ENCODE measurements around the gene CACNA1I. TPM values are rescaled to one million over a fixed set of nuclear protein-coding genes. Genes with fewer than 3 reads are reported as not detected.

Gene CACNA1I
- polyA plus RNA-seq, 3 donors, result 0.09 to 0.10 (median 0.09) TPM

DNA sequence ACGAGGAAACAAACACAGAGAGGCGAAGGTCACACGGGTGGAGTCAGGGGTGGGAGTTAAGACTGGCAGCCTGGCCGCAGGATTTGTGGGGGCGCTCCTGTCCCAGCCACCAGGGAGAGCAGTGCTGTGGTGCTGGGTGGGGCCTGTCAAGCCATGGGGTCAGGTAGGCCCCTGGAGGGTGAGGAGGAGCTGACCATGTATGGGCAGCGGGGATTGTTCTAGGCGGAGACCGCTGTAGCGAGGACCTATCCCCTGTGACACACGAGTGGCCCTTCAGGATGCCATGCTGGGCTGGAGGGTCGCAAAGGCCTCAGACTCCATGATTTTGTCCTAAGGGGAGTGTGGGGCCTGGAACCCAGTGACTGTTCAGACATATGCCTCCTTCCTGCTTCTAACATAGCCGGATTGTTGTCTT, 36.5 kb upstream of the CACNA1I start:
- DNase-seq (ENCODE audit: extremely low read depth in 1 of 11, low read depth in 9 of 11, low spot score in 4 of 11), result no peak

DNA sequence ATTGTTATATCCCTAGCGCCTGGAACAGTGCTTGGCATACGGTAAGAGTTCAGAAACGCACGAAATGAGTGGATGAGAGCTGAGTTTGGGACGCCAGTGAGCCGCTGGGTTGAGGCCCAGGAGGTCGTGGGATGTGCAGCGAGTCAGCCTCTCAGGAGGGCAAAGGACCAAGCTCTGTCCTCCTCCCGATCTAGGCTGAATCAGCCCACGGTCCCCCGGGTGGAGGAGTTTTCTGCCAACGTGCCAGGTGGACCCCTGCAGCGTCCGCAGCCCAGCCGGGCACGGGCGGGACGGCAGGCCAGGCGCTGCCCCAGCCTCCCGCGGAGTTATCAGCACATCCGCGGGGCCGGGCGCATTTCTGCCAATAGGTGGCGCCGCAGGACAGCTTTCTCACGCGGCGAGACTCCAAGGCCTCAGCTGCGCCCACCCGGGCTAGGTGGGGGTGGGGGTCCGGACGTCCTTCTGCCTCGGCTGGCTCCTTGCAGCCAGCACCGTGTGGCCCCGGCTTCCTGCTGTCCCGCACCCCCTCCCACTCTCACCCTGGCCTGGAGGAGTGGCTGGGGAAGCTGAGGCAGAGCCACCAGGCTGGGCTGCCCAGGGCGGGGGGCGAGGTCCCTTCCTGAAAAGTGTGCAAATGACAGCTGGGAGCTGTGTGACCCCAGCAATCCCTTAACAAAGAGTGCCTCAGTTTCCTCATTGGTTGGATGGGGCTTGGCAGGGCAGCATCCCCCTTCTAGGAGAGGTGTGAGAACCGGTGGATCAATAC, 35.8 kb upstream of the CACNA1I start:
- DNase-seq (ENCODE audit: extremely low read depth in 1 of 11, low read depth in 9 of 11, low spot score in 4 of 11), result peak in 8 of 11 donors; percentile 71 to 83 (median 78)

DNA sequence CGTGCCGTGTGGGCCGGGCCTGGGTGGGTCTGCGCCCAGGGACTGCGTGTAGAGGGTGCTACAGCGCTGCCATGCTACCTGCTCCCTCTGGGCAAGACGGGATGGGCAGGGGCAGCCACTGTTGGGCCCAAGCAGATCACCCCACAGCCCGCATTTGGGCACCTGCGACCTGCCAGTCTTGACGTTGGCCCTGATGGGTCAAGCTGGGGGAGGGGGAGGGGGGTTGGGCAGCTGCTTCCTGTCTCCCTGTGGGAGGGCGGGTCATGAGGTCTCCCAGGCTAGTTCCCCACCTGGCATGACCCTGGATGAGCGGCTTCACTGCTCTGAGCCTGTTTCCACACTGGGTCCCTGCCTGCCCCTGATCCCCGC, 35.2 kb upstream of the CACNA1I start:
- no peak for DNase-seq (ENCODE audit: extremely low read depth in 1 of 11, low read depth in 9 of 11, low spot score in 4 of 11)

DNA sequence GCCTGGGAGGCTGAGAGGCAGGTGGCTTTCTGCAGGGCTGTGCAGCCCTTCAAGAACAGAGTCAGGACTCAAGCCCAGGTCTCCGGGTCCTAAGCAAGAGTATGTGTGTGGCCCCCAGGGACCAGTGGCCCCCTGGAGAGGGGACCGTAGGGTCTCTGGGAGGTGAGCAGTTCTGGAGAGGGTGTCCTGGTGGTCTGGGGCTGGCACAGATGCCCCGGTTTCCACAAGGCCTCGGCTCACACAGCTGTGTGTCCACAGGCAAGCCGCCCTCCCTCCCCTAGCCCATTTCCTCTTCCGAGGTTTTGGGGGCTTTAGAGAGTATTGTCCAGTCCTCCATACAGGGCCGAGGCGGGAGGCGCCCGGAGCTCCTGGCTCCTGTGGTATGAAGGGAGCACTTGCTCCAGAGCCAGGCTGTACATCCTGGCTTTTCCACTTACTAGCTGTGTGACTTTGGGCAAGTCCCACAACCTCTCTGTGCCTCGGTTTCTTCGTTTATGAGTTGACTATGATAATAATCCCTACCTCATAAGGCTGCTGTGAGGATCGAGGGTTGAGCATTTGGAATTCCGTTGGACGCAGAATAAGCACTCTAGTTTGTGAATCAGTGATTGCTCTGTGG, 34.6 kb upstream of the CACNA1I start:
- no peak for DNase-seq (ENCODE audit: extremely low read depth in 1 of 11, low read depth in 9 of 11, low spot score in 4 of 11)

- no peak for DNase-seq (ENCODE audit: extremely low read depth in 1 of 11, low read depth in 9 of 11, low spot score in 4 of 11)
Measured at GRCh38 chr22:39536711-39537110, 33.8 kb upstream of the CACNA1I start.

GRCh38 chr22:39537975-39538374, 32.6 kb upstream of the CACNA1I start:
- DNase-seq (ENCODE audit: extremely low read depth in 1 of 11, low read depth in 9 of 11, low spot score in 4 of 11), result no peak

GRCh38 chr22:39543095-39543494, 27.5 kb upstream of the CACNA1I start:
- DNase-seq (ENCODE audit: extremely low read depth in 1 of 11, low read depth in 9 of 11, low spot score in 4 of 11), result no peak

- DNase-seq (ENCODE audit: extremely low read depth in 1 of 11, low read depth in 9 of 11, low spot score in 4 of 11), result peak in 6 of 11 donors; percentile 52 to 71 (median 62)
Measured at GRCh38 chr22:39545386-39546365, 24.9 kb upstream of the CACNA1I start.

DNA sequence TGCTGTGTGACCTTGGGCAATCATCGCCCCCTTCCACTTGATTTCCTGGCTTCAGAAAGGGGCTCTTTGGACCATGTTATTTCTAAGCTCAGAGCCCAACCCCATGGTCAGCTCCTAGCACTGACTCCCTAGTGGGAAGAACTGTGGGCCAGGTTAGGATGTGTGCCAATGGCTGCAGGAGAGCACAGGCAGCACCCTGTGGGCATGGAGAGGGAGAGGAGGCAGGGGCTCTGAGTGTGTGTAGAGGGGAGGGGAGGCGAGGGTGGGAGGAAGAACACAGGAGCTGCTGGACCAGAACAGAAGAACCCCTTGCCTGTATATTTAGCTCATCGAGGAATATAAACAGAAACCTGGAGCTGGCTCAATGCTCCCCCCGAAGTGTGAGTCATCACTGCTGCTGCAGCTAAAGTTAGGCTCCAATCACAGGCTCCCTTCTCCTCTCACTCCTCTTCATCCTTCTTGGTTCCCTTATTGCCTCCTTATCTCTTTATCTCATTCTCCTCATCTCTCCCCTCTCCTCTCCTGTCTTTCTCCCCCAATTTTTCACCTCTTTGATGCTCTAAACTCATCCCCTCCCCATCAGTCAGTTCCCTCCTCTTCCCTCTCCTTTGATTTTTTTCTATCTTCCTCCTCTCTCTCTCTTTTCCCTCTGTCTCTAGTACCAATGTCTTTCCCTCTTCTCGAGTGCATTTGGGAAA, 23.5 kb upstream of the CACNA1I start:
- DNase-seq (ENCODE audit: extremely low read depth in 1 of 11, low read depth in 9 of 11, low spot score in 4 of 11), result no peak

DNA sequence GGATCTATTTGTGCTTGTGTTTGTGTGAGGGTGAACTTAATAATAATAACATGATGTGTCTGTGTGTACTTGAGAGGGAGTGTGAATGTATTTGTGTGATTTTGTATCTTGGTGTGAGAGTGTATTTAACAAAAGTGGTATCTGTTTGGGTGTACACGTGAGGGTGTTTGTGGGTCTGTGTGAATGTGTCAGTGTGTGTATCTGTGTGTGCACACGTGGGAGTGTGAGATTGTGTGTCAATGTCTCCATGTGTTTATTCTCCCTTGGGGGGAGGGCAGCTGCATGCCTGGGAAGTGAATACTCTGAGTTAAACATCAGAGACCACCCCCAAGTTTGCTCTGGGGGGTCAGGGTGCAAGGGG, 23.0 kb upstream of the CACNA1I start:
- DNase-seq (ENCODE audit: extremely low read depth in 1 of 11, low read depth in 9 of 11, low spot score in 4 of 11), result no peak

DNA sequence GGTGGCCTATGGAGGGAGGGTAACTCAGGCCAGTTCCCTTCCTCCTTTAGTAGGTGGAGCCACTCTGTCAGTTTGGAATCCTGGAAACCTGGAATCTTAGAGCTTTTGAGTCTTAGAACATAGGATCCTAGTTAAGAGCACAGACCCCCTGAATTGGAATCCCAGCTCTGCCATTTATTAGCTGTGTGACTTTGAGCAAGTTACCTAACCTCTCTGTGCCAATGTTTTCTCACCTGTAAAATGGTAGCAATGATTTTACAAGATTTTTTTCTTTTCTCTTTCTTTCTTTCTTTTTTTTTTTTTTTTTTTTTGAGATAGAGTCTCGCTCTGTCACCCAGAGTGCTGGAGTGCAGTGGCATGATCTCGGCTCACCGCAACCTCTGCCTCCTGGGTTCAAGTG, 17.1 kb upstream of the CACNA1I start:
- no peak for DNase-seq (ENCODE audit: extremely low read depth in 1 of 11, low read depth in 9 of 11, low spot score in 4 of 11)

- no peak for DNase-seq (ENCODE audit: extremely low read depth in 1 of 11, low read depth in 9 of 11, low spot score in 4 of 11)
Measured at GRCh38 chr22:39554151-39554550, 16.4 kb upstream of the CACNA1I start.

- no peak for DNase-seq (ENCODE audit: extremely low read depth in 1 of 11, low read depth in 9 of 11, low spot score in 4 of 11)
Measured at GRCh38 chr22:39556970-39557841, 13.3 kb upstream of the CACNA1I start.

GRCh38 chr22:39558254-39558727, 12.3 kb upstream of the CACNA1I start:
- DNase-seq (ENCODE audit: extremely low read depth in 1 of 11, low read depth in 9 of 11, low spot score in 4 of 11), result no peak

DNA sequence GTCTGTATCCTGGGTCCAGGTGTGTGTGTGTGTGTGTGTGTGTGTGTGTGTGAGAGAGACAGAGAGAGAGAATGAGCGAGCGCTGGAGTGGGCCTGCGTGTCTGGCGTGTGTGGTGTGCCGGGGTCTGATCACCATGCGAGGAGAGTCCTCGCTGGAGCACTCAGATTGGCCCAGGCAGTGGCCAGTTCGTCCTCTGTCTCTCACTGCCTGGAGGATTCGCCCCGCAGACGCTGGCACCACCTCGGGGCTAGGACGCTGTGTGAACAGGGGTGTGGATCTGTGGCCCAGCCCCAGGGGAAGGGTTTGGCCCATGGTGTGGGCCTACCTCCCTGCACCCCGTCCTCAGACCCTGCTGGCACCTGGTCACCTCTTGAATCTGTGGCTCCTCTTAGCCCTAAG, 11.6 kb upstream of the CACNA1I start:
- no peak for DNase-seq (ENCODE audit: extremely low read depth in 1 of 11, low read depth in 9 of 11, low spot score in 4 of 11)

DNA sequence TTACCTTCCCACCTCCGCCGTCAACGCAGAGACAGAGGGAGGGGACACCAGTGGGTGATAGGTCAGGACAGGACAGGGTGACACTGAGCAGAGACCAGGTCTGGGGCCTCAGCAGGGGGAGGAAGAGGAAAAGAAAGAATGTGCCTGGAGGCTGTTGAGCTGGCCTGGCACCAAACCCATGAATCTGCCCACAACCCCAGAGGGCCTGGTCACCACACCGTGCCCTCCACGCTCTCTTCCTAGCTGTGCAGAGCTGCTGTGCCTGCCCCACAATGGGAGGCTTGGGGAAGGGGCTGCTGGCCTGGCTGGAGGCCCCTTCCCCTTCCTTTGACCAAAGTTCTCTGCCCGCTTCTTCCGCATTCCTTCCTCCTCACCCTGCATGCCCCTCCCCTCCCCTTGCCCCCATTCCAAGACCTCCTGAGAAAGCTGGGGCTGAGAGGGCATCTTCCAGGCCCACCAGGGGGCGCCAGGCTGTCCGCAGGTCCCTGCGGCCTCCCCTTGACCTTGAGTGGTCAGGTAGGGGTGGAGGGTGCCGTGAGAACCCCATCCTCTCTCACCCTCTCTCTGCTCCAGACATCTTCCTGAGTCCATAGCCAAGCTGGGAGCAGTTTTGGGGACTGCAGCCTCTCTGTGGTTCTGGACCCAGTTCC, 11.0 kb upstream of the CACNA1I start:
- DNase-seq (ENCODE audit: extremely low read depth in 1 of 11, low read depth in 9 of 11, low spot score in 4 of 11), result no peak

DNA sequence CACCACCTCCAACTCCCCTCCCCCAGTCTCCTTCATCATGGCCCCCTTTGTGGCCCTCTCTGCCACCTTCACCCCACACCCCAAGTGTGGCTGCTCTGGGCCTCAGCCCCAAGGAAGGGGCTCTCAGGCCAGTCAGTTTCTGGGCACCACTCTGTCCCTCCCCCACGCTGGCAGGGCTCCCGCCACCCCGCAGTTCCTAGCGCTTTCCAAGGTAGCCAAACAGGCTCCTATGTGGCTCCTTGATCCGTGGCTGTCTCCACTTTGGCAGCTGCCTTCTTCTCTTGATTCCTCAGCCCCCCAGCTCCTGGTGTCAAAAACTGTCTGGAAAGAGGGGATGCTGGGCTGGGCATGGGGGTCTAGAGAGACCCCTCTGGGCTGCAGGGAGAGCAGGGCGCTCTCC, 10.4 kb upstream of the CACNA1I start:
- no peak for DNase-seq (ENCODE audit: extremely low read depth in 1 of 11, low read depth in 9 of 11, low spot score in 4 of 11)

All from renal cortex interstitium (tissue), 11 donors.